GM19239 (cell line): ENCODE data around the gene EPHB4.
"Not testable (repeated sequence)": the region's sequence is repeated elsewhere in the genome, so short reads cannot be mapped to it uniquely, and the experiment has no call there.

Source experiments
- DNase-seq: peaks from one replicate; pipeline ENCODE4 v3.0.0; 2011; ENCODE audit warnings: low spot score; ENCODE audit not compliant: insufficient read length
- FAIRE-seq: peaks from 2 replicates; lab custom pipeline; 2011; peaks lifted over from hg19 to GRCh38; lab: Jason Lieb, UNC

The EPHB4 gene

DNA sequence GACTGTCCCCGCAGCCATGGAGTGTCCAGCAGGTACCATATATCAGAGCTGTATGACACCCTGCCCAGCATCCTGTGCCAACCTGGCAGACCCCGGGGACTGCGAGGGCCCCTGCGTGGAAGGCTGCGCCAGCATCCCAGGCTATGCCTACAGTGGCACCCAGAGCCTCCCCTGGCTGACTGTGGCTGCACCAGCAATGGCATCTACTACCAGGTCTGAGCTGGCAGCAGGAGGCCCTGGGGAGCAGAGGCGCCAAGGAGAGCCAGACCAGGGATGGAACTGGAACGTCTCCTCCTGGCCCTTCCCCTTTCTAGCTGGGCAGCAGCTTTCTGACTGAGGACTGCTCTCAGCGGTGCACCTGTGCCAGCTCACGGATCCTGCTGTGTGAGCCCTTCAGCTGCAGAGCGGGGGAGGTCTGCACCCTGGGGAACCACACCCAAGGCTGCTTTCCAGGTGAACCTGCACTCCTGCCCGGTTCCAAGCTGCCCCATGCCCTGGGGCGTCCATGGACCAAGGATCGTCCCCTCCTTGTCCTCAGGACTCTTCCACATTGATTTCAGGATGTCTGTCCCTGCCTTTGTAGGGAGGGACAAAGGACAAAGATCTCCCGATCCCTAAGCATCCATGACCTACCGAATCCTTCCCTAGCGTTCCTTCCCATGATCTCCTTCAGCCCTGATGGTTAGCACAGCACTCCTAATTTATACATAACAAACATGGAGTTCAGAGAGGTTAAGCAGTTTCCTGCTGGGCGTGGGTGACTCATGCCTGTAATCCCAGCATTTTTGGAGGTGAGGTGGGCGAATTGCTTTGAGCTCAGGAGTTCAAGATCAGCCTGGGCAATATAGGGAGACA, 33.3 kb downstream of the EPHB4 start:
- FAIRE-seq = no peak
- DNase-seq = no peak

DNA sequence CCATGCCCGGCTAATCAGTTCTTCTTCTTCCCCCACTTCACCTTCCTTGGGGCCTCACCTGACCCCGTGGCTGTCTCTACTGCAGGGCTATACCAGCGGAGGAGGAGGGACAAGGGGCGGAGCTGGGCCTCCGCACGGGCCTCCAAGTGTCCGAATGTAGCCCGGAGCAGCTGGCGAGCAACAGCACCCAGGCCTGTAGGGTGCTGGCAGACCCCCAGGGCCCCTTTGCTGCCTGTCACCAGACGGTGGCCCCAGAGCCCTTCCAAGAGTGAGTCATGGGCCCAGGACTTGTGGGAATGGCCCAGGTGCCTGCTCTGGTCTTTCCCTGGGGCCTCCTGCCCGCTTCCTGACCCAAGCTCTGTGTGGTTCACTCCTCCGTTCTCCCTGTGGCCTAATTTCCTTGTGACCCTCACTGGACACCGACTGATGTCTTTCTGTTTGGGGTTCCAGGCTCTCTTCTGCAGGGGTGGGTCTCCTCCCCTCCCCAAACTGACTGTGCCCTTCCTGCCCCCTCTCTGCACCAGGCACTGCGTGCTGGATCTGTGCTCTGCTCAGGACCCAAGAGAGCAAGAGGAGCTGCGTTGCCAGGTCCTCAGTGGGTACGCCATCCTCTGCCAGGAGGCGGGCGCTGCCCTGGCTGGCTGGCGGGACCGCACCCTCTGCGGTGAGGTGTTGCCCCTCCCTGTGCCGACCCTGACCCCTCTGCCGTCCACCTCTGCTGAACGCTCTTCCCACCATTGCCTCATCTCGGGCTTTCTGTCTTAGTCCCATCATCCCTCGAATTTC, 35.2 kb downstream of the EPHB4 start:
- FAIRE-seq (no peak), DNase-seq (no peak)

DNA sequence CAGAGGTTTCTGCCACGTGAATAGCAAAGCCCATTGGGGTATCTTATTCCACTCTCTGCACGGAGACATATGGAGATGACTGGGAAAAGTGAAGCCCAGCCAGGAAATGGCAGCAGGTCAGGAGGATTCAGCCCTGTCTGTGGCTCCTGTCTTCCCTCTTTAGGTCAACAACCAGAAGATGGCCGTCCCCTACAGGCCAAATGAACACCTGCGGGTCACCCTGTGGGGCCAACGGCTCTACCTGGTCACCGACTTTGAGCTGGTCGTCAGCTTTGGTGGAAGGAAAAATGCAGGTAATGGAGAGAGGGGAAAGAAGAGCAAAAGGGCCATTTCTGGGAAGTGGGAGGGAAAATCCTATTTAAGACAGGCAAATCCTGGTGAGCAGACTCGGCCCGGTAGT, 38.3 kb downstream of the EPHB4 start:
- FAIRE-seq = no peak
- DNase-seq = no peak

GRCh38 chr7:100786323-100786722, 41.0 kb downstream of the EPHB4 start:
- no peak for DNase-seq
- no peak for FAIRE-seq

DNA sequence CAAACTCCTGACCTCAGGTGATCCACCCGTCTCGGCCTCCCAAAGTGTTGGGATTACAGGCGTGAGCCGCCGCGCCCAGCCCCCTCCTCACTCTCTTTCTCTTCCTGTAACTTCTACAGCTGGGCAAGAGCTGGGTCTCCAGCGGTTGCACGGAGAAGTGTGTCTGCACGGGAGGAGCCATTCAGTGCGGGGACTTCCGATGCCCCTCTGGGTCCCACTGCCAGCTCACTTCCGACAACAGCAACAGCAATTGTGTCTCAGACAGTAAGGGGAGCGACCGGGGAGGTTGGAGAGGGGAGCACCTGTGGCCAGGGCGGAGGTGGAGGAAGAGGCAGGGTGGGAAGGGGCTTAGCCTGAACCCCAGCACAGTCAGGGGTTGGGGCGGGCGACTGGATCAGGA, 41.4 kb downstream of the EPHB4 start:
- no peak for DNase-seq
- FAIRE-seq = no peak

DNA sequence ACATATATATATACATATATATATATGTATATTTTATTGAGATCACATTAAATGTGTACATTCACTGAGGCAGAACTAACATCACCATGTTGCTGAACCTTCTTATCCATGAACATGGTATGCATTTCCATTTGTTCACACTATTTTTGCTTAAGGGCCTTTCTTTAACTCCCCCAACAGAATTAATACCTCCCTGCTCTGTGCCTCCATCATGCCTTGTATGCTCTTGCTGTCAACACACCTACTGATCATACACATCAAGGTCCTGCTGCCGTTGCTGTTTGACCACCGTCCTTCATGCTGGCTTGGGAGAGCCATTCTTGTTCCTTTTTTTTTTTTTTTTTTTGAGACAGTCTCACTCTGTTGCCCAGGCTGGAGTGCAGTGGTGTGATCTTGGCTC, 43.5 kb downstream of the EPHB4 start:
- FAIRE-seq = no peak

GRCh38 chr7:100781255-100781654, 46.1 kb downstream of the EPHB4 start:
- FAIRE-seq = no peak

More for the DNA sequence above, 43.5 kb downstream of the EPHB4 start:
- no peak for DNase-seq

DNA sequence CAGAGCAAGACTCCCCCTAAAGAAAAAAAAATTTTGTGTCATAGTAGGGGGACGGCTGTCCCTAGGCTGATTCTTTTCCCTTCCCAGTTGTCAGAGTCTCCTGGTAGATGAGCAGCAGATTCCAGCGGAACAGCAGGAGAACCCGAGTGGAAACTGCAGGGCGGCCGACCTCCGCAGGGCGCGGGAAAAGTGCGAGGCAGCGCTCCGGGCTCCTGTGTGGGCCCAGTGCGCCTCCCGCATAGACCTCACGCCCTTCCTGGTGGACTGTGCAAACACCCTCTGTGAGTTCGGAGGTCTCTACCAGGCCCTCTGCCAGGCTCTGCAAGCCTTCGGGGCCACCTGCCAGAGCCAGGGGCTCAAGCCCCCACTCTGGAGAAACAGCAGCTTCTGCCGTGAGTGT, 48.0 kb downstream of the EPHB4 start:
- no peak for DNase-seq
- no peak for FAIRE-seq

More at GRCh38 chr7:100781255-100781654, 46.1 kb downstream of the EPHB4 start:
- no peak for DNase-seq

- DNase-seq = no peak
- no peak for FAIRE-seq
These were observed 49.2 kb downstream of the EPHB4 start for GRCh38 chr7:100778061-100778621.

GRCh38 chr7:100773491-100773890, 53.8 kb downstream of the EPHB4 start:
- DNase-seq = no peak
- FAIRE-seq = no peak

DNA sequence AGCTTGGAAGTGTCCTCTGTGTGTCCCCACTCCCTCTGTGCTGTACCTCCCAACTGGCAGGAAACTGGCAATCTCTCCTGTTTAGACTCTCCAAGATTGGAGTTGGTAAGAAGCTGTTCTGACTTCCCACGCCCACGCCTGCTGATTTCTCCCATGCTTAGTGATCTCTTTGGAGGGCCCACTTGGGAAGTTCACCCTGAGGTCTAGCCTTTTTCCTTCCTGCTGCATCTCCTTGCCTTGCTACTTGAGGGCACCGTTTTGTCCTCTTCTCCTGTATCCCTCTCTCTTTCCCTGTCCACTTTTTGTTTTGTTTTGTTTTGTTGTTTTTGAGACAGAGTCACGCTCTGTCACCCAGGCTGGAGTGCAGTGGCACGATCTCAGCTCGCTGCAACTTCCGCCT, 58.5 kb downstream of the EPHB4 start:
- FAIRE-seq (no peak), DNase-seq (no peak)

DNA sequence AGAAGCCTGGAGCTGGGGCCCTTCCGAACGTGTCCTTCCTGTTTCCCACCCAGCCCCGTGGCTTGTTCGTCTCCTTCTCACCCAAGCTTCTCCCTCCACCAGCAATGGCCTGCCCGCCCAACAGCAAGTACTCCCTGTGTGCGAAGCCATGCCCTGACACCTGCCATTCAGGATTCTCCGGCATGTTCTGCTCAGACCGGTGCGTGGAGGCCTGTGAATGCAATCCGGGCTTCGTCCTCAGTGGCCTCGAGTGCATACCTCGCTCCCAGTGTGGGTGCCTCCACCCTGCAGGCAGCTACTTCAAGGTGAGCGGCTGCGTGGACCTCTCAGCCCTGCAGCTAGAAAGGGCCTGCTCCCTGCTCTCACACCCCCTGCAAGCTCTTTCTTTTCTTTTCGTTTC, 62.1 kb downstream of the EPHB4 start:
- DNase-seq (no peak), FAIRE-seq (no peak)

DNA sequence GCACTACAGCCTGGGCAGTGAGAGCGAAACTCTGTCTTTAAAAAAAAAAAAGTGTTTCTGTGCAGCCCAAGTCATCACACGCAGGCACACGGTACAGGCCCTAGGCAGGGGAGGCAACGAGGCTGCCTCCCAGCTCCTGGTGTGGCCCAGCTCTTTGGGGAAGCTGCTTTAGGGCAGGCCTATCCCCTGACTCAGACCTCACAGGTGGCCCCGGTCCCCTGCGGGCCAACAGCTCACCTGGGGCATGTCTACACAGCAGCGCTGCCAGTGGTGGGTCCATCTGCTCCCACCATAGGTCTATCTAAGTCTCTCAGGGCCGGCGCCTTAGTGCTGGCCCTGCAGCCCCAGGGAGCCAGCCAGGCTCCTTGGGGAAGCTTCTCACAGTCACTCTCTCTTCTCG, 62.5 kb downstream of the EPHB4 start:
- FAIRE-seq (no peak), DNase-seq (no peak)

GRCh38 chr7:100763556-100764140, 63.7 kb downstream of the EPHB4 start:
- no peak for FAIRE-seq
- no peak for DNase-seq

DNA sequence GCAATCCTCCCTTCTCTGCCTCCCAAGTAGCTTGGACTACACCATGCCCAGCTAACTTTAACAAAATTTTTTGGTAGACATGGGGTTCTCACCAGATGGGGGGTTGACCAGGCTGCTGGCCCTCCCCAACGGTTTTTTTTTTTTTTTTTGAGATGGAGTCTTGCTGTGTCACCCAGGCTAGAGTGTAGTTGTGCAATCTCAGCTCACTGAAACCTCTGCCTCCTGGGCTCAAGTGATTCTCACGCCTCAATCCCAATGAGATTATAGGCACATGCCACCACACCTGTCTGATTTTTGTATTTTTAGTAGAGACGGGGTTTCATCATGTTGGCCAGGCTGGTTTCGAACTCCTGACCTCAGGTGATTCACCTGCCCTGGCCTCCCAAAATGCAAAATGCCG, 64.5 kb downstream of the EPHB4 start:
- not testable (repeated sequence) for FAIRE-seq, DNase-seq

GRCh38 chr7:100759357-100760171, 67.8 kb downstream of the EPHB4 start:
- FAIRE-seq (no peak), DNase-seq (no peak)

GRCh38 chr7:100753750-100754149, 73.6 kb downstream of the EPHB4 start:
- FAIRE-seq (no peak), DNase-seq (no peak)

DNA sequence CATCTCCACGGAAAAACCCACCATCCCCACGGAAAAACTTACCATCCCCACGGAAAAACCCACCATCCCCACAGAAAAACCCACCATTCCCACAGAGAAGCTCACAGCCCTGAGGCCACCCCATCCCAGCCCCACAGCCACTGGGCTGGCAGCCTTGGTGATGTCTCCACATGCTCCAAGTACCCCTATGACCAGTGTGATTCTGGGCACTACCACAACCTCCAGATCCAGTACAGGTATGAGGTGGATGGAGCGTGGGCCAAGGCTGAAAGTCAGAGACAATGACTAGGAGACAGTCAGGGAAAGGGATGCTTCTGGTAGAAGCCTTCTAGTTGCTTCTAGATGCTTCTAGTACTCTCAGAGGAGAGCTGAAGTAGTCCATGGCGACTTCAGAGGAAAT, 74.3 kb downstream of the EPHB4 start:
- FAIRE-seq (no peak), DNase-seq (no peak)
